HEK293 (cell line): Measurements from ENCODE around the gene ENOX2.

ENCODE experiments used
- CTCF ChIA-PET: fragments of 350-600 bp; formaldehyde crosslinking; extraction: SDS; loops from one replicate; lab custom pipeline; 2021; ENCODE audit warnings: antibody characterized with exemption; lab: Yijun Ruan, JAX
- POLR2A ChIA-PET: fragments of 300-600 bp; formaldehyde crosslinking; extraction: SDS; loops from one replicate; lab custom pipeline; 2020; ENCODE audit warnings: antibody characterized with exemption, inconsistent platforms; lab: Yijun Ruan, JAX
- H3K27ac ChIP-seq: fragments of 200-500 bp; sonication (Bioruptor generic); 2 replicates; pipeline ENCODE4 v1.5.1; 2014; ENCODE audit warnings: low read depth, low read length, control low read depth, inconsistent platforms; ENCODE audit errors: extremely low read depth
- H3K36me3 ChIP-seq, 2 experiments: fragments of 200-500 bp in 1 of 2; sonication (Bioruptor generic) in 1 of 2; 1 replicate in 1 of 2; 2 replicates in 1 of 2; pipeline ENCODE4 v1.5.1; 2014 to 2017; ENCODE audit warnings: inconsistent platforms in 2 of 2, low read length in 2 of 2; ENCODE audit not compliant: control insufficient read depth in 2 of 2, insufficient read depth in 1 of 2
- H3K4me1 ChIP-seq: fragments of 200-500 bp; sonication (Bioruptor generic); 2 replicates; pipeline ENCODE4 v1.5.1; 2014; ENCODE audit warnings: mild to moderate bottlenecking, low read length, inconsistent platforms; ENCODE audit not compliant: control insufficient read depth, insufficient read depth
- H3K4me3 ChIP-seq: 2 replicates; pipeline ENCODE4 v1.5.1; 2011; ENCODE audit warnings: low read depth, mild to moderate bottlenecking, control low read depth, low read length, moderate library complexity
- H3K9me3 ChIP-seq: fragments of 200-500 bp; sonication (Bioruptor generic); 2 replicates; pipeline ENCODE4 v1.5.1; 2014; ENCODE audit warnings: low read depth, low read length, inconsistent platforms; ENCODE audit not compliant: control insufficient read depth, insufficient read depth
- OSR2 ChIP-seq: fragments of 450-650 bp; formaldehyde crosslinking; IDR thresholded peaks from 2 replicates; pipeline ENCODE4 v1.5.1; 2016; ENCODE audit warnings: missing biosample characterization, missing genetic modification characterization
- RBAK ChIP-seq: fragments of 450-650 bp; formaldehyde crosslinking; IDR thresholded peaks from 2 replicates; pipeline ENCODE4 v1.5.1; 2016; ENCODE audit warnings: missing biosample characterization, missing genetic modification characterization
- ZBTB26 ChIP-seq: fragments of 450-650 bp; formaldehyde crosslinking; optimal IDR thresholded peaks from 2 replicates; pipeline ENCODE3; 2016; ENCODE audit warnings: missing biosample characterization, mild to moderate bottlenecking, missing genetic modification characterization
- ZFHX2 ChIP-seq: fragments of 450-650 bp; formaldehyde crosslinking; conservative IDR thresholded peaks from 2 replicates; pipeline ENCODE4 v1.5.1; 2016; ENCODE audit warnings: missing biosample characterization, missing genetic modification characterization
- ZFP37 ChIP-seq: fragments of 450-650 bp; formaldehyde crosslinking; IDR thresholded peaks from 2 replicates; pipeline ENCODE4 v1.5.1; 2016; ENCODE audit warnings: missing biosample characterization, missing genetic modification characterization
- ZFP41 ChIP-seq: fragments of 450-650 bp; formaldehyde crosslinking; IDR thresholded peaks from 2 replicates; pipeline ENCODE4 v1.5.1; 2016; ENCODE audit warnings: missing biosample characterization, missing genetic modification characterization, borderline replicate concordance
- ZNF132 ChIP-seq: fragments of 450-650 bp; formaldehyde crosslinking; IDR thresholded peaks from 2 replicates; pipeline ENCODE4 v1.5.1; 2017; ENCODE audit warnings: missing biosample characterization, missing genetic modification characterization, borderline replicate concordance
- ZNF140 ChIP-seq: fragments of 450-650 bp; formaldehyde crosslinking; IDR thresholded peaks from 2 replicates; pipeline ENCODE4 v1.5.1; 2016; ENCODE audit warnings: missing biosample characterization, missing genetic modification characterization
- ZNF211 ChIP-seq: fragments of 450-650 bp; formaldehyde crosslinking; IDR thresholded peaks from 2 replicates; pipeline ENCODE4 v1.5.1; 2016; ENCODE audit warnings: low read depth, missing biosample characterization, missing genetic modification characterization
- ZNF335 ChIP-seq: fragments of 450-650 bp; formaldehyde crosslinking; conservative IDR thresholded peaks from 2 replicates; pipeline ENCODE4 v1.5.1; 2016; ENCODE audit warnings: missing biosample characterization, missing genetic modification characterization
- ZNF37A ChIP-seq: fragments of 450-650 bp; IDR thresholded peaks from 2 replicates; pipeline ENCODE4 v1.5.1; 2018; ENCODE audit warnings: missing biosample characterization, missing genetic modification characterization
- ZNF404 ChIP-seq: fragments of 450-650 bp; formaldehyde crosslinking; IDR thresholded peaks from 2 replicates; pipeline ENCODE4 v1.5.1; 2017; ENCODE audit warnings: missing biosample characterization, missing genetic modification characterization
- ZNF433 ChIP-seq: fragments of 450-650 bp; formaldehyde crosslinking; IDR thresholded peaks from 2 replicates; pipeline ENCODE4 v1.5.1; 2016; ENCODE audit warnings: missing biosample characterization, missing genetic modification characterization, low read depth
- ZNF530 ChIP-seq: fragments of 450-650 bp; formaldehyde crosslinking; IDR thresholded peaks from 2 replicates; pipeline ENCODE4 v1.5.1; 2016; ENCODE audit warnings: low read depth, missing biosample characterization, missing genetic modification characterization
- ZNF560 ChIP-seq: fragments of 450-650 bp; formaldehyde crosslinking; IDR thresholded peaks from 2 replicates; pipeline ENCODE4 v1.5.1; 2017; ENCODE audit warnings: missing biosample characterization, missing genetic modification characterization, borderline replicate concordance
- ZNF624 ChIP-seq: fragments of 450-650 bp; formaldehyde crosslinking; IDR thresholded peaks from 2 replicates; pipeline ENCODE4 v1.5.1; 2017; ENCODE audit warnings: missing biosample characterization, missing genetic modification characterization
- ZNF677 ChIP-seq: fragments of 450-650 bp; IDR thresholded peaks from 2 replicates; pipeline ENCODE4 v1.5.0; 2018; ENCODE audit warnings: missing biosample characterization, mild to moderate bottlenecking, missing genetic modification characterization, moderate library complexity
- ZNF707 ChIP-seq: fragments of 450-650 bp; formaldehyde crosslinking; IDR thresholded peaks from 2 replicates; pipeline ENCODE4 v1.5.1; 2016; ENCODE audit warnings: missing biosample characterization, missing genetic modification characterization
- ZNF776 ChIP-seq: fragments of 450-650 bp; formaldehyde crosslinking; IDR thresholded peaks from 2 replicates; pipeline ENCODE4 v1.5.0; 2017; ENCODE audit warnings: missing biosample characterization, missing genetic modification characterization, borderline replicate concordance
- TF ChIP-seq, protein P1 (sequence below): fragments of 450-650 bp; formaldehyde crosslinking; IDR thresholded peaks from 2 replicates; pipeline ENCODE4 v1.5.1; 2016; ENCODE audit warnings: missing biosample characterization, missing genetic modification characterization, borderline replicate concordance
- TF ChIP-seq, protein P2 (sequence below): fragments of 450-650 bp; formaldehyde crosslinking; IDR thresholded peaks from 2 replicates; pipeline ENCODE4 v1.5.1; 2016; ENCODE audit warnings: missing biosample characterization, missing genetic modification characterization

Gene ENOX2

GRCh38 chrX:130861462-130861861 lies 41.5 kb downstream of the ENOX2 start:
- Histone ChIP-seq H3K27ac (no peak overlapping the region), H3K4me1 (0 out of 2 replicates have a peak, but pooled peaks cover 2% of the 10 kb centered on the region), H3K36me3 (no peaks in the 10 kb centered on the region; a peak in 1 of 3 replicates), H3K9me3 (no peaks in the 10 kb centered on the region), H3K4me3 (no peak overlapping the region)
- ChIA-PET CTCF (no interaction called here), POLR2A (no interaction called here)
- TF ChIP-seq ZFP41 (tag by site-specific recombination) (no peak), RBAK (tag by site-specific recombination) (no peak), ZNF132 (no peak), ZBTB26 (tag by site-specific recombination) (no peak), ZNF335 (no peak), ZNF404 (tag by site-specific recombination) (no peak), ZNF677 (no peak), ZFP37 (tag by site-specific recombination) (no peak), ZNF211 (tag by site-specific recombination) (no peak), ZNF530 (tag by site-specific recombination) (no peak), ZNF707 (tag by site-specific recombination) (no peak), ZFHX2 (no peak), ZNF140 (tag by site-specific recombination) (no peak), ZNF433 (no peak), OSR2 (no peak), ZNF624 (no peak), ZNF776 (tag by site-specific recombination) (no peak)
- TF ChIP-seq, protein P1, sequence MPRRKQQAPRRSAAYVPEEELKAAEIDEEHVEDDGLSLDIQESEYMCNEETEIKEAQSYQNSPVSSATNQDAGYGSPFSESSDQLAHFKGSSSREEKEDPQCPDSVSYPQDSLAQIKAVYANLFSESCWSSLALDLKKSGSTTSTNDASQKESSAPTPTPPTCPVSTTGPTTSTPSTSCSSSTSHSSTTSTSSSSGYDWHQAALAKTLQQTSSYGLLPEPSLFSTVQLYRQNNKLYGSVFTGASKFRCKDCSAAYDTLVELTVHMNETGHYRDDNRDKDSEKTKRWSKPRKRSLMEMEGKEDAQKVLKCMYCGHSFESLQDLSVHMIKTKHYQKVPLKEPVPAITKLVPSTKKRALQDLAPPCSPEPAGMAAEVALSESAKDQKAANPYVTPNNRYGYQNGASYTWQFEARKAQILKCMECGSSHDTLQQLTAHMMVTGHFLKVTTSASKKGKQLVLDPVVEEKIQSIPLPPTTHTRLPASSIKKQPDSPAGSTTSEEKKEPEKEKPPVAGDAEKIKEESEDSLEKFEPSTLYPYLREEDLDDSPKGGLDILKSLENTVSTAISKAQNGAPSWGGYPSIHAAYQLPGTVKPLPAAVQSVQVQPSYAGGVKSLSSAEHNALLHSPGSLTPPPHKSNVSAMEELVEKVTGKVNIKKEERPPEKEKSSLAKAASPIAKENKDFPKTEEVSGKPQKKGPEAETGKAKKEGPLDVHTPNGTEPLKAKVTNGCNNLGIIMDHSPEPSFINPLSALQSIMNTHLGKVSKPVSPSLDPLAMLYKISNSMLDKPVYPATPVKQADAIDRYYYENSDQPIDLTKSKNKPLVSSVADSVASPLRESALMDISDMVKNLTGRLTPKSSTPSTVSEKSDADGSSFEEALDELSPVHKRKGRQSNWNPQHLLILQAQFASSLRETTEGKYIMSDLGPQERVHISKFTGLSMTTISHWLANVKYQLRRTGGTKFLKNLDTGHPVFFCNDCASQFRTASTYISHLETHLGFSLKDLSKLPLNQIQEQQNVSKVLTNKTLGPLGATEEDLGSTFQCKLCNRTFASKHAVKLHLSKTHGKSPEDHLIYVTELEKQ (tag by site-specific recombination): no peak
- TF ChIP-seq, protein P2, sequence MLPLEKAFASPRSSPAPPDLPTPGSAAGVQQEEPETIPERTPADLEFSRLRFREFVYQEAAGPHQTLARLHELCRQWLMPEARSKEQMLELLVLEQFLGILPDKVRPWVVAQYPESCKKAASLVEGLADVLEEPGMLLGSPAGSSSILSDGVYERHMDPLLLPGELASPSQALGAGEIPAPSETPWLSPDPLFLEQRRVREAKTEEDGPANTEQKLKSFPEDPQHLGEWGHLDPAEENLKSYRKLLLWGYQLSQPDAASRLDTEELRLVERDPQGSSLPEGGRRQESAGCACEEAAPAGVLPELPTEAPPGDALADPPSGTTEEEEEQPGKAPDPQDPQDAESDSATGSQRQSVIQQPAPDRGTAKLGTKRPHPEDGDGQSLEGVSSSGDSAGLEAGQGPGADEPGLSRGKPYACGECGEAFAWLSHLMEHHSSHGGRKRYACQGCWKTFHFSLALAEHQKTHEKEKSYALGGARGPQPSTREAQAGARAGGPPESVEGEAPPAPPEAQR (tag by site-specific recombination): no peak

GRCh38 chrX:130857207-130857606 lies 45.8 kb downstream of the ENOX2 start:
- CTCF ChIA-PET: no interaction called here
- TF ChIP-seq ZNF37A (tag by site-specific recombination) (0 out of 2 replicates have a peak, but pooled peaks have one; percentile 6), ZNF560 (tag by site-specific recombination) (no peak)
- TF ChIP-seq, all 188 proteins: peak for 1
- POLR2A ChIA-PET: no interaction called here

More at GRCh38 chrX:130857207-130857606, 45.8 kb downstream of the ENOX2 start:
- H3K27ac ChIP-seq: no peak overlapping the region
- H3K4me3 ChIP-seq: no peak overlapping the region
- no peaks in the 10 kb centered on the region; a peak in 1 of 3 replicates for H3K36me3 ChIP-seq
- 0 out of 2 replicates have a peak, but pooled peaks cover 2% of the 10 kb centered on the region for H3K4me1 ChIP-seq
- H3K9me3 ChIP-seq: no peaks in the 10 kb centered on the region; the same call in 1 of the 2 replicates
